NCI-H1417 (cell line): ENCODE results near the gene ACTC1.

Experiments used
- DNase-seq, 3 experiments: peaks; one replicate each; lab custom pipeline; 2025; lab: John Stamatoyannopoulos, UW

Gene ACTC1

GRCh38 chr15:34799149-34800101, 4.1 kb upstream of the ACTC1 start:
- DNase-seq: peak in 1 of 3 experiments; percentile 69

- DNase-seq: no peak
These were observed 1.6 kb upstream of the ACTC1 start for GRCh38 chr15:34796847-34797435.

- DNase-seq: no peak
These were observed 651 bp downstream of the ACTC1 start for GRCh38 chr15:34794590-34795206.

GRCh38 chr15:34793901-34794300, 1.4 kb downstream of the ACTC1 start:
- no peak for DNase-seq

GRCh38 chr15:34793071-34793470, 2.3 kb downstream of the ACTC1 start:
- DNase-seq: no peak

- DNase-seq: no peak
These were observed 3.6 kb downstream of the ACTC1 start for GRCh38 chr15:34791701-34792100.

- peak in 1 of 3 experiments; percentile 32 for DNase-seq
These were observed 5.2 kb downstream of the ACTC1 start for GRCh38 chr15:34790121-34790520.

GRCh38 chr15:34789326-34789725, 6.0 kb downstream of the ACTC1 start:
- DNase-seq: no peak

GRCh38 chr15:34786206-34786605, 9.1 kb downstream of the ACTC1 start:
- DNase-seq: no peak

GRCh38 chr15:34783991-34784390, 11.4 kb downstream of the ACTC1 start:
- DNase-seq: no peak

GRCh38 chr15:34783431-34783830, 11.9 kb downstream of the ACTC1 start:
- no peak for DNase-seq

GRCh38 chr15:34782901-34783300, 12.4 kb downstream of the ACTC1 start:
- DNase-seq: no peak

- no peak for DNase-seq
These were observed 14.6 kb downstream of the ACTC1 start for GRCh38 chr15:34780725-34781124.

GRCh38 chr15:34776606-34777105, 18.7 kb downstream of the ACTC1 start:
- no peak for DNase-seq

- peak in 2 of 3 experiments; percentile 12 to 46 for DNase-seq
These were observed 21.4 kb downstream of the ACTC1 start for GRCh38 chr15:34773917-34774316.

- DNase-seq: peak in 2 of 3 experiments; percentile 65 to 85
These were observed 22.3 kb downstream of the ACTC1 start for GRCh38 chr15:34773013-34773412.

- DNase-seq: no peak
These were observed 23.0 kb downstream of the ACTC1 start for GRCh38 chr15:34772312-34772711.

- DNase-seq: peak in 1 of 3 experiments; percentile 27
These were observed 25.6 kb downstream of the ACTC1 start for GRCh38 chr15:34769711-34770110.

GRCh38 chr15:34768530-34768929, 26.8 kb downstream of the ACTC1 start:
- DNase-seq: no peak

- peak in 1 of 3 experiments; percentile 43 for DNase-seq
These were observed 29.6 kb downstream of the ACTC1 start for GRCh38 chr15:34765741-34766140.

GRCh38 chr15:34760909-34761308, 34.4 kb downstream of the ACTC1 start:
- no peak for DNase-seq

GRCh38 chr15:34759992-34760391, 35.4 kb downstream of the ACTC1 start:
- no peak for DNase-seq

- peak in 2 of 3 experiments; percentile 73 to 89 for DNase-seq
These were observed 36.0 kb downstream of the ACTC1 start for GRCh38 chr15:34759347-34759746.
